Mesothelial cell of epicardium (in vitro differentiated cells): ENCODE measurements around the gene DBNL. TPM values are rescaled to one million over a fixed set of nuclear protein-coding genes. Genes with fewer than 3 reads are reported as not detected.

Source experiments
- DNase-seq, 2 experiments: peaks; one replicate each; pipeline ENCODE4 v3.0.0; 2021; ENCODE audit warnings: low spot score in 2 of 2; ENCODE audit not compliant: unreplicated experiment in 2 of 2
- H3K27ac Mint-ChIP-seq: 2 replicates; pipeline ENCODE4 v1.8.0; 2021; ENCODE audit warnings: mixed read lengths
- H3K27me3 Mint-ChIP-seq: 2 replicates; pipeline ENCODE4 v1.8.0; 2021; ENCODE audit warnings: low read depth, mixed read lengths
- H3K36me3 Mint-ChIP-seq: 2 replicates; pipeline ENCODE4 v1.8.0; 2021; ENCODE audit warnings: mixed read lengths
- H3K4me1 Mint-ChIP-seq: 2 replicates; pipeline ENCODE4 v1.8.0; 2021; ENCODE audit warnings: mixed read lengths
- H3K4me3 Mint-ChIP-seq: 2 replicates; pipeline ENCODE4 v1.8.0; 2021; ENCODE audit warnings: mild to moderate bottlenecking, moderate library complexity, mixed read lengths
- H3K9me3 Mint-ChIP-seq: 2 replicates; pipeline ENCODE4 v1.8.0; 2021; ENCODE audit warnings: mixed read lengths
- total RNA-seq: library from RNA; stranded (reverse); gene quantifications from 3 replicates; pipeline ENCODE4 v1.2.1, GENCODE V29; 2021
- TF ChIP-seq, protein P1 (sequence below): fragments of 200-600 bp; sonication (generic); IDR thresholded peaks from one replicate; pipeline ENCODE4 v1.5.0; 2021; ENCODE audit warnings: antibody characterized with exemption; ENCODE audit not compliant: unreplicated experiment

DBNL gene
- total RNA-seq, 1 donor from 2014 or later: 70.9 TPM

DNA sequence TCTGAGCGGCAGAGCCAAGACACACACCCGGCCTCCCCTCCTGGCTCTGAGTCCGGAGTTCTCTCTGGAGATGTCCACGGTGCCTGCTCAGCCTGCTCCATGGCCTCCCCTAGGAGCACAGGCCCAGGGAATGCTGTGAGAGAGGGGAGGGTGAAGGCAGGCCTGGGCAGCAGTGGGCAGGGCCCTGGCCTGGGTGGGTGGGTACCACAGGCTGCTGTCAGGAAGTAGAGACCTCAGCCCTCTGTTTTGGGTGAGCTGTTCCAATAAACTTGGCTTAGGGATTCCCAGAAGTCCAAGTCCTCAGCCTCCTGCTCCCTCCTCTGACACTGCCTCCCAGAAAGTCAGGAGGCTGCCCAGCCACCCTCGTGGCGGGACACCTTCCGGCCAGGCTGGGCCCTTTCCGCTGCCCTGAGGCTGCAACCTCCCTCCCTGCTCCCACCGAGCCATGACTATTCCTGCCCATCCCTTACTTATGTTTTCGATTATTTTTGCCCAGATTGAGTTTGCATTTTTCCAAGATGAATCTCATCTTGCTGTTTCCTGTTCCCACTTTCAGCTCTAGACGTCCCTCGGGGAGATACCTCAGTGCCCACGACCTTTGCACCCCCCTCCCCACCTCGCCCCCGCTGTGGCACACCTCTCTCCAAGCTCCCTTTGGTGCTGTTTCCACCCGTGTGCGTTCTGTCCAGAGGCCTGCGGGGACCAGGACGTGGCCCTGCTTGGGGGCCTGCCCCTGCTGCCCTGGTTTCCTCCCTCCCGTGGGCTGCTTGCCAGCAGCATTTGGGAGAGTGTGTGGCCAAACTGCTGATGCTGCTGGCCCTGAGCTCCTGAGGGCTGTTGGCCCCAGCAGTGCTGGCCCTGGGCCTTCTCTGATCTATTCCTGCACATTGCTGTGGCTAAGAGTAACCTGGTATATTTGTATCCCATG is 43.7 kb downstream of the DBNL start:
- TF ChIP-seq, protein P1, sequence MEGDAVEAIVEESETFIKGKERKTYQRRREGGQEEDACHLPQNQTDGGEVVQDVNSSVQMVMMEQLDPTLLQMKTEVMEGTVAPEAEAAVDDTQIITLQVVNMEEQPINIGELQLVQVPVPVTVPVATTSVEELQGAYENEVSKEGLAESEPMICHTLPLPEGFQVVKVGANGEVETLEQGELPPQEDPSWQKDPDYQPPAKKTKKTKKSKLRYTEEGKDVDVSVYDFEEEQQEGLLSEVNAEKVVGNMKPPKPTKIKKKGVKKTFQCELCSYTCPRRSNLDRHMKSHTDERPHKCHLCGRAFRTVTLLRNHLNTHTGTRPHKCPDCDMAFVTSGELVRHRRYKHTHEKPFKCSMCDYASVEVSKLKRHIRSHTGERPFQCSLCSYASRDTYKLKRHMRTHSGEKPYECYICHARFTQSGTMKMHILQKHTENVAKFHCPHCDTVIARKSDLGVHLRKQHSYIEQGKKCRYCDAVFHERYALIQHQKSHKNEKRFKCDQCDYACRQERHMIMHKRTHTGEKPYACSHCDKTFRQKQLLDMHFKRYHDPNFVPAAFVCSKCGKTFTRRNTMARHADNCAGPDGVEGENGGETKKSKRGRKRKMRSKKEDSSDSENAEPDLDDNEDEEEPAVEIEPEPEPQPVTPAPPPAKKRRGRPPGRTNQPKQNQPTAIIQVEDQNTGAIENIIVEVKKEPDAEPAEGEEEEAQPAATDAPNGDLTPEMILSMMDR: no peak
- no peak for DNase-seq
- Mint-ChIP-seq H3K27me3 (no peaks in the 10 kb centered on the region), H3K27ac (peak overlapping the region; percentile 51), H3K9me3 (no peaks in the 10 kb centered on the region), H3K4me3 (no peak overlapping the region), H3K36me3 (no peaks in the 10 kb centered on the region), H3K4me1 (peaks cover 12% of the 10 kb centered on the region)

DNA sequence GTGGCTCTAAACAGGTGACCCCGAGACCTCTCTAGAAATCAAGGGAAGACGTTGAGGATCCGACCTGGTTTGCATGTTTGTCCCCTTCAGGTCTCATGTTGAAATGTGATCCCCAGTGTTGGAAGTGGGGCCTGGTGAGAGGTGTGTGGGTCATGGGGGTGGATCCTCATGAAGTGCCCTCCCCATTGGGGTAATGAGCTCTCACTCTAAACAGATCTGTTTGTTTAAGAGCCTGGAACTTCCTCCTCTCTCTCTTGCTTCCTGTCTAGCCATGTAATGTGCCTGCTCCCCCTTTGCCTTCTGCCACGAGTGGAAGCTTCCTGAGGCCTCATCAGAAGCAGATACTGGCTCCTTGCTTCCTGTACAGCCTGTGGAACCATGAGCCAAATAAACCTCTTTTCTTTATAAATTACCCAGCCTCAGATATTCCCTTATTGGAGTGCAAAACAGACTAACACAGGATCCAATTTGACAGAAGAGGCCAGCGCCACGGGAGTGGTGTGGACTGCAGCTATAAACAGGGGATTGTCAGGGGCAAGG is 48.7 kb downstream of the DBNL start:
- Mint-ChIP-seq H3K4me3 (no peak overlapping the region), H3K36me3 (no peaks in the 10 kb centered on the region), H3K9me3 (no peaks in the 10 kb centered on the region), H3K27me3 (no peaks in the 10 kb centered on the region), H3K27ac (no peak overlapping the region), H3K4me1 (peaks cover 7% of the 10 kb centered on the region)
- TF ChIP-seq, protein P1: no peak
- DNase-seq: no peak

DNA sequence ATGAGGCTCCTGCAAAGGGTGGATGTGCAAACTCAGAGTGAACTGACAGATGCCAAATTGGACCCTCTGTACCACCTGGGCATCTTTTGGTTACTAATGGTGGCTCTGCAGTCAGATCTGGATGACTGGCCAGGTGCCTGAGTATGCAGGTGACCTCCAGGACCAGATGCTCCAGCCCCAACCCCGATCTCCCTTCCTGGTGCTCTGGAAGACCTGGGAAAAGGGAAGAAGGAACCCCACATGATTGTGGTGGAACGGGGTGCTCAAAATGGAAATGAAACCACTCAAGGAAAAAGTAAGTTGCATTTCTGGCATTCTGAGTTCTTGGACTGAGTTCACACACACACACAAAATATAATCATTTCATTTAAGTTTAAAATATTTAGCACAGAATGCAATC is 49.9 kb downstream of the DBNL start:
- H3K9me3 Mint-ChIP-seq: no peaks in the 10 kb centered on the region
- H3K36me3 Mint-ChIP-seq: no peaks in the 10 kb centered on the region
- TF ChIP-seq, protein P1: no peak
- no peaks in the 10 kb centered on the region for H3K27me3 Mint-ChIP-seq
- no peak for DNase-seq
- H3K4me3 Mint-ChIP-seq: no peak overlapping the region
- peak overlapping the region; percentile 73 for H3K27ac Mint-ChIP-seq
- H3K4me1 Mint-ChIP-seq: peaks cover 6% of the 10 kb centered on the region

DNA sequence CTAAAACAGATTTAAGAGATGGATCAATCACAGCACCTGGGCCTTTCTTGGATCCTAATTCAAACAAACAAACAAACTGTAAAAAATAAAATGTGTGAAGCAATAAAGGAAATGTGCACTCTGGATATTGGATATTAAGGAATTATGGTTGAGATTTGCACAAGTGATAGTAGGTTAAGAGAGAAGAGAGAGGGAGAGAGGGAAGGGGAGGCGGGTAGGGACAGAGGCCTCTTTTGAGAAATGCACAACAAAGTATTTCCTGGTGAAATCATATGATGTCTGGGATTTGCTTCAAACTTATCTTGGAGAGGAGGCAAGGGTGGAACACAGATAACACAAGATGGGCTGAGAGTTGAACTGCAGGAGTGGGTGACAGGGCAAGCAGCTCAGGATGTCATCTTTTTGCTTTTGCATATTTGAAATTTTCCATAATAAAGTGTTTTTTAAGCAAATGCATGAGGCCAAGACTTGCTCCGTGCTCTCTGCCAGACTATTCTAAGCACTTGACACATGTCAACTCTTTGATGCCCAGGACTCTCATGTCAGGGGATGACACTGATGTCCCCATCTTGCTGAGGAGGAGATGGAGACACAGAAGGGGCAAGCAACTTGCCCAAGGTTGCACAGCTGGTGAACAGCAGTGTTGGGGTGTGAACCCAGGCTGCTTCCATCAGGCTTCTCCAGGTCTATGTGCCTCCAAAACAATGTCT is 50.5 kb downstream of the DBNL start:
- Mint-ChIP-seq H3K27ac (peak overlapping the region; percentile 73), H3K9me3 (no peaks in the 10 kb centered on the region), H3K4me1 (peaks cover 6% of the 10 kb centered on the region), H3K4me3 (no peak overlapping the region), H3K36me3 (no peaks in the 10 kb centered on the region), H3K27me3 (no peaks in the 10 kb centered on the region)
- DNase-seq: no peak
- TF ChIP-seq, protein P1: no peak

DNA sequence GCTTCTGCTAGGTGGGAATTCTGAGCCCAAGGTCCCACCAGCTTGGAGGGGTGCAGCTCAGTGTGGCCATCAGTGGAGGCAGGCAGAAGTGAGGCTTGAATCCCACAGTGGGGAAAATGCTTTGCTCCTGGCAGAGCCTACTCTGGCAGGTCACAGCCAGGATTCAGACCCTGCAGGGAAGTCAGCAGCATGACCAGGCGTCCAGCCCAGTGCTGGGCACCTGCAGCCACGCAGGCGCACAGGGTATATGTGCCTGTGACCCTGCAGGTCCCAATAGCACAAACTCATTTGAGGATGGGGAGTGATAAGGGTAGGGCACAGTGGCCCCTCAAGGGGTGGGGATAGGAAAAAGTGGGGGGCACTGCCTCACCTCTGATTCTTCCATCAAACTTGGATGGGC is 51.3 kb downstream of the DBNL start:
- Mint-ChIP-seq H3K27me3 (no peaks in the 10 kb centered on the region), H3K36me3 (no peaks in the 10 kb centered on the region), H3K27ac (no peak overlapping the region), H3K4me3 (no peak overlapping the region), H3K9me3 (no peaks in the 10 kb centered on the region), H3K4me1 (peaks cover 9% of the 10 kb centered on the region)
- TF ChIP-seq, protein P1: no peak
- no peak for DNase-seq
